Activated CD4-positive, CD25-positive, alpha-beta regulatory T cell treated with anti-CD3 and anti-CD28 coated beads, Interleukin-2, amount 50 U/mL, for 24 hours (primary cell): ENCODE data around the gene ROBO2.

Experiments
- ATAC-seq, 2 donors: fragments of 150-1000 bp; cut with Tn5 transposase; one replicate each; pipeline ENCODE4 v1.10.0; 2021; ENCODE audit warnings: mild to moderate bottlenecking in 1 of 2, moderate library complexity in 1 of 2

ROBO2 gene

DNA sequence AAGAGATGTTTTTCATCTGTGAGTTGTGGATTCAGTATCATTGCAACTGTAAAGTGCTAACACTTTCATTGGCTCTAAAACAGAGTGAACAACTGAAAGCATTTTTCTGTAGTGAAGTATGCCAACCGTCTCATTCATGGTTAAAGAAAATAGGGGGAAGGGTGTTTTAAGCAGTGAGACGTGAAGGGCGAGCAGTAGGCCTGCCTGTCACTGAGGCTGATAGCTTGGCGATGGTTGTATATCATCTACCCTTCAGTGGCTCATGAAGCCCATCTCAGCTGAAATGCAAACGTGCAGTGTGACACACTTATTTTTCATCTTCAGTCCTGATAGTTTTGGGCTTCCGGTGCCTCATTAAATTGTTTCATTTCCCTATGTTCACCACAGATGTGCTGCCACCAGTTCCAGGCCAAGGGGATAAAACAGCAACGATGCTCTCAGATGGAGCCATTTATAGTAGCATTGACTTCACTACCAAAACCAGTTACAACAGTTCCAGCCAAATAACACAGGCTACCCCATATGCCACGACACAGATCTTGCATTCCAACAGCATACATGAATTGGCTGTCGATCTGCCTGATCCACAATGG, 562.0 kb downstream of the ROBO2 start:
- ATAC-seq, result no peak

DNA sequence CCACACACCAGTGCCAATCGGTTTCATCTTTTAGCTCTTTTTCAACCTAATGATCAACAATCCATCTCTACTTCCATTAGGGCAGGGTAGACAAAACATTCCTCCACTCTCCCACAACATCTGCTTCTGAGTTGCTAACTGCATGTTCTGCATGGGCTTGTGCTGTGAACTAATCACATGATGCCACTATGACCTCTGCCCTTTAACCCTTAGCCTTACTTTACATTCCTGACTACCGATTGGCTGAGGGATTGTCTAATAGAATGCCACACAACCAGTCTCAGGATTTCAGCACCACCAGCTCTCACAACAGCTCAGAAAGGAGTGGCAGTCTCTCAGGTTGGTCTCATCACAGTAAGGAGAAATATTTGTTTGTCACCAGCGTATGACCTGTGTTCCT, 562.8 kb downstream of the ROBO2 start:
- no peak for ATAC-seq

DNA sequence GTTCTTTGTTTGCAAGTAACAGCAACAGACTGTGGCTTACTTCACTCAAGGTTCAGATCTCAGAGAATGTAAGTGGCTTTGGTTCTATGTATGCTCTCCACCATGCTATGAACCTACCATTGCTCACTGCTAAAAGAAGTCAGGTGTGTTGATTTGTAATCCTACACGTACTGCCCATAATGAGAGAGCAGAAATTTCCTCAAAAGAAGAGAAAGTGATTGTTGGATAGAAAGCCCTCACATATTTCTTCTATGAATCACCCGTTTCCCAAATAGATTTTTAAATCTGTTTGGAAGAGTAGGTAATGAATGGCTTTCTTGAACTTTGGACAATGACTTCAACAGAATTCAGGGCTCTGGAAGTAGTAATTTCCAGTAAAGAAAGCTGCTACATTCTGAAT, 565.4 kb downstream of the ROBO2 start:
- ATAC-seq, result no peak

DNA sequence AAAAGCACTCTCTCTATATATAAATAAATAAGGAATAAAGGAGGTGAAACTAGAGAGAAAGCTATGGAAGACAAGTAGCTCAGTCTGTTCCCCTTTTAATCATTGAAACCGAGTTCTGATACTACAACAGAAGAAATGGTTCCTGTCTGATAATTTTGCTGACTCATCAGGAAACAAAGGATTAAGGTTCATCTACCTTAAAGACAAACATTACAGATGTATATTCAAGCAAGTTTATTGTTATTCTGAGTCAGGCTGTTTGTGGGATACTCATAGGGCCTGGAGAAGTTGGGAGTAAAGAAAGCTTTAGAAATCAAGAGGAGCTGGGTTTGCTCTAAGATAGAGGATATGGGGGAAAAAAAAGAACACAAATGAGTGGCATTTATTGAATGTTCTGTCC, 566.0 kb downstream of the ROBO2 start:
- no peak for ATAC-seq

DNA sequence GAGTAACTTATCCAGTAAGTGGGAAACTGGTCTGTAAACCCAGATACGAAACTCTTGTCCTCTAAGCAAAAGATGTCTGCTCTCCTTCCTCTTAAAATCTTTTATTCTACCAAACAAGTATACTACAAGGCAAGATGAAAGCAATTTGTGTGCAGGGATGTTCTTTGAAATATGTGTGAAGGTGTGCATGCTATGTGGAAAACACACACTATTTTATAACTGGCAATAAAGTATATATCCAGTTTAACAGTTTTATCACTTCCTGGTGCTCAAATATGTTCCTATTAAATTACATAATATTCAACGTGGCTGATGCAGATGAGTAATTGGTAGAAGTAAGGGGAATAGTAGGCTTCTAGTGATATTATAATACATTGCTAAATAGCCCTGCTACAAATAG, 566.5 kb downstream of the ROBO2 start:
- no peak for ATAC-seq

DNA sequence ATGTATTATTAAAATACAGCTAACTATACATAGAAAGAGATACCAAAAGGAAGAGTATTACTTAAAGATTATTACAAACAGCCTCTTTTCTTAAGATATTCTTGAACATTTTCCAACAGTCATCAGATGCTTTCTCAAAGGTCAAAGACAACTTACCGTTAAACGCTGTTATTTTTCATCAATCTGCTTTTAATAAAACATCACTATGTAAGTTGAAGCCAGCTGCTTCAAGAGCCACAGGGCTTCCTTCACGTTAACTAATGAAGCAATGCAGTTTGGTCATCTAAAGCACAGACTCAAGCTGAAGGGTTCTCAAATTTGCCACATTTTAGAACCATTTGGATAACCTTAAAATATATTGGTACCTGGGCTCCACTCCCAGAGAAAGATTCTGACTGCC, 578.8 kb downstream of the ROBO2 start:
- ATAC-seq, result no peak

DNA sequence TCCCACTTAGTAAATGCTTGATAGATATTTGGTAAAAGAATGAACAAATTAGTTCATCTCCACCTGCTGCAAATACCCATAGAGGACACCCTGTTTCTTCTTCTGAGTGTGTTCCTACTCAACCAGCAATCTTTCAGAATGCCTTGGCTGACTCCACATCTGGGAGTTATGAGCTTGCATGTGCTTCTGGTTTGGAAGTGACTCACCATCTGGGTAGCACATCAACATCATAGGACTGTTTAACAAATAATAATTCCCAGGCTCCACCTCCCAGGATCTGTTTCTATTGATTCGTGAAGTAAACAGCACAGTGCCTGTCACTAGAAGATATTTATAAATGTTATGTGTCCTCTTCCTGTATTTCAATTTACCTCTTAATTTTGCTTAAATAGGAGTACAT, 580.1 kb downstream of the ROBO2 start:
- ATAC-seq, result no peak

DNA sequence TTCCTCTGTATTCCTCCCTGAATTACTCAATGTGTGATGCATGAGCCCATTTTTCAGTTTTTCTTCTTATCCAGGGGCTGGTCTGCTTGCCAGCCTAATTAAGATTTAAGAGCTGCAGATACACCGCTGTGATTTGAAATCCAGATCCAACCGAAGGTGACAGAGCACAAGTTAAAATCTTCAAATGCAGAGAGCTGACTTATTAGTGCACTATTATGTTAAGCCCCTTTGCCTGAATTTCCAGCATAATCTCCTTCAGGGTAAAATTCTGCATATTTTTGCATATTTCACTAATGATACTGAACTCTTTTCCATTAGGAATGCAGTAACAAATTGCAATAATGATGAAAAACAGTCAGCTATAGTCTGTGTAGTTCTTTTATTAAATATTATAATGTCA, 583.6 kb downstream of the ROBO2 start:
- no peak for ATAC-seq

DNA sequence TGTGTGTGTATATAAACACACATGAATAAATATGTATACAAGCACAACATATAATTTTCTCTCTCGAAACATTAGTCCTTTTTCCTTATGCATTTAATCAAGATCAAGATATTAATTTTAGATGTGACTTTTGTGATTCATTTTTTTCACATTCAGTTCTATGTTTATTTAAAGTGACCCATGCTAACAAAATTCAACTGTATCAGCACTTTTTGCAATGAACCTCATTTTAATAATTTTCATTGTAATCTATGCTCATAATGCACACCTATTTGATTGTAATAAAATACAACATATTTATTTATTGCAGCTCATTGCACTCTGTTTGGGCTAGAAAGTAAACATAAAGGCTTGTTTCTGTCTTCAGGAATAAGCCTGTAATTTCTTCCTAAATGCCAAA, 586.3 kb downstream of the ROBO2 start:
- no peak for ATAC-seq

DNA sequence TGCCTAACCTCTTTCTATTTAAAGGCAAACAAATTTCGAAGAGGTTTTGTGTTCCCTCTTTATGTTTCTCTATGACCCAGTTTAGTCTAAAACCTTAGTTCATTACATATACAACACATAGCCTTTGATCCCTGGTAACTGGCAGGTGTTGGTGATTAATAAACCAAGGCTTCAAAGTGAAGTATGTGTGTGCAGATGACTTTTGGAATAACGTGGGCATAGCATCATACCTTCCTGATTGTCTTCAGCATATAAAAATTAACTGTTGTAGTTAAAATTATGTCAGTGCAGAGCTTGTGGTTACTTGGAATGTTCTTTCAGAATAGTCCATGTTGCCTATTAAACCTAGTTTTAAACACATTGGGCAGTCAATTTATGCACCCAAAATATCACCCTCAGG, 608.3 kb downstream of the ROBO2 start:
- no peak for ATAC-seq

DNA sequence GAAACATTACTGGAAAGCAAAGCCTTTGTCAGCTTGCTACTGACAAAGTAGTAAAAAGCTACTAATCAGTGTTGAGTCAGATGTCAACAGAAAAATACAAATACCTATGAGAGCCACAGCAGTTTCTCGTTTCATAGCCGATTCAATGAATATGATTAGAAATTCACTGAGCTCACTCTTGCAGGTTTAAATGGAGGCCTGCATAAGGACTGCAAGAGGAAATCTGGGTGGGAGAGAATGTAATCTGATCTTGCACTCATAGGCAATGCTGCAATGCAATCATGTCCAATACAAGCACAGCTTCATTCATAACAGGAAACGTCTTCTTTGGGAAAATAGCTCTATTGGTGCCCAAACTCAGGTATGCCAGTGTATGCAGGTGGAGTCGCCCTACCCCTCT, 608.8 kb downstream of the ROBO2 start:
- ATAC-seq, result no peak

DNA sequence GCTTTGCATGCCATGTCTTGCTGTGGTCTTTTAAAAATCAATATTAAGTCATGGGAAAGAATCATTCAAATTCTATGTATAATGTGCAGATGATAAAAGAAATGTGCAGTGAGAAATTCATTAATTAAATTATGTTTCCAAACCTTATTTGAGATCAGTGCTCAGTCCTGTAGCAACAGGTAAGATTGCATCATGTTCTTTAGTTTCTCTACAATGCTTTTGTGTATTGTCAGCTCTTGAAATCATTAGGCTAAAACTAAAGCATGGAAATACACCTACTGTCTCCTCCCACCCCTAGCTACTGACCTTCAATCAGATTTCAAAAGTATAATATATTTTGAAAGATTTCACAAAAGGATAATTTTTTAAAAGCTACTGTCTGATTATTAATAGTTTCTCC, 612.7 kb downstream of the ROBO2 start:
- ATAC-seq, result no peak

DNA sequence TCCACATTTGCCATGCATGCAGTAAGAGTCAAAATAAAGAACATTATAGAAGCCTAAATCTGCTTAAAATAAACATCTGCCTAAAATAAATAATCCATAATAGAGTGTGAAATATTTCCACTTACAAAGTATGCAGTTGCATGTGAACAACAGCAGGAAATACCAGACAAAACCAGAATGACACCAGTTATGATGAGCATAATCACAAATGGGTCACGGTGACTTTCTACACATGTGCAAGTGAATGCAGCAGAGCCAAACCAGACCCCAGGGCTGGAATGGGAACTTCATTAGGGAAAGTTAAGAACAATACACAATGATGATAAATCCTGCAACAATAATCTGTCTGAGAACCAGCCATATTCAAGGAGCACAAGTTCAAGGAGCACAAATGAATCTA, 615.5 kb downstream of the ROBO2 start:
- no peak for ATAC-seq

DNA sequence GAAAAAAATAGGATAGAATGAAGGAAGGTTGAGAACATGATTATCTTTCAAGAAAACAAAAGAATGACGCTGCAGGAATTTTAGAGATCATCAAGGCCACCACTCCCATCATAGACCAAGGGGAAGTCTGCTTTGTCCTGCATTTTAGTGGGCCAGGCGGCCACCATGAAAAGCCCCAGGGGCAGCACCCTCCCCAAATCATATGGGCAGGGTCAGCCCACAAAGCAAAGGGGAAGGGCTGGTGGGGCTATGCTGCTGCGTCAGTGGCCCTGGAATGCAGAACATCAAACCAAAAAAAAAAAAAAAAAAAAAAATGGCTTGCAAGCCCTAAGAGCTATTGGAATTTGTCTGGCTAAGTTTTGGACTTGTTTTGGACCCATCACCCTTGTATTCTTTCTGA, 620.8 kb downstream of the ROBO2 start:
- no peak for ATAC-seq

DNA sequence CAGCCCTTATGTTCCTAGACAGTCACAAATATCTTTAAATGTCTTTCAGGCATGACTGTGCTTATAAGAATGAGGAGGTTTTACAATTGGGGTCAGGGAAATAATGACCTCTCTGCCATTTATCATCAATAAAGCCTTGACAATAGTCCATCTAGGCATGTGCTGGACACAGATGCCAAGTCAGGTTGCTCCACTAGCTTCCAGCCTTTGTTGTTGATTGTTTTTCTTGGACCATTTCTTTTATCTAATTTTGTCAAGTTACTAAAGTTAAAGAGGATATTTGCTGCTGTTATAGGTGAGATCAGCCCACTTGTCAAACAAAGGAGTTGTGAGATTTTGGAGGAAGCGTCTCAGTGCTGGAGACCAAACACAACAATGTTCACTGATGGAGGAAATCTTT, 628.0 kb downstream of the ROBO2 start:
- ATAC-seq, result no peak

DNA sequence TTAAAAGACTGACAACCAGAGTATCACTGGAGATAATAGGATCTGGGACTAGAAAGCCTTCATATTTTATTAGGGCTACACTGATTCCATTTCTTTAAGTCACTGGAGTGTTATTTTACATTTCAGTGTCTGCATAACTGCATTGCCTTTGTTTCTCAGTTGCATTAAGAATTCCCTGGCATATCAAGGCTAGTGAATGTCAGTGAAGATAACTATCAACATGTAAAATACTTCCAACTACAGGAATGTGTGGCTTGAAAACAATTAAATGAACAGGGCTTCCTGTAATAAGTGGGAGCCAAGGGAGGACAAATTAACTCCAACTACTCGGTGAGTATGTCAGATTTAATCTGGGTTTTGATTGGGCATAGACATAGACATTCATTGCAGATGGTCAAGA, 628.5 kb downstream of the ROBO2 start:
- ATAC-seq, result no peak

DNA sequence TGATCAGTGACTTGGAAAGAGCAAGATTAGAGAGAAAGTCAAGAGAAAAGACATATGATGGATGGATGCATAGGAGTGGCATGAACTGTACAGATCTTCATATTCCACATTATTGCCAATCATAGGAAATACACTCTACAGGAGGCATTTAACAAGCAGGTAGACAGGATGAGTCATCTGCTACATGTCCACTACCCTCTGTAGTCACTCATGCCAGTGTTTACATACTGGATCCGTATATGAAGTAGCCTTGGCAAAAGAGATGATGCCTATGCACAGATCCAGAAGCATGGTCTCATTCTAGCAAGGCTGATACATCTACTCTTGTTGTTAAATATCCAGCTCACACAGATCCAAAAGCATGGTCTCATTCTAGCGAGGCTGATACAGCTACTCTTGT, 632.1 kb downstream of the ROBO2 start:
- no peak for ATAC-seq

DNA sequence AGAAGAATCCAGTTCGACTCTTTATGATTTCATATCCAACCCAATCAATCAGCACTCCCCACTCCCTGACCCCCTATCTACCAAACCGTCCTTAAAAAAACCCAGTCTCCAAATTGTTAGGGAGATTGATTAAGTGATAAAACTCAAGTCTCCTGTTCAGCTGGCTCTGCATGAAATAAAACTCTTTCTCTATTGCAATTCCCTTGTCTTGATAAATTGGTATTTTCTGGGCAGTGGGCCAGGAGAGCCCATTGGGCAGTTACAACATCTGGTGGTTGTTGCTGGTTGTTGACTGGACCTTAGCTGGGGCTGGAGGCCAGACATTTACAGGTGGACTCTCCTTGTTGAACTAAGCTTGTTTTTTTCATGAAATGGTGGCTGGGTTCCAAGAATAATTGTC, 642.3 kb downstream of the ROBO2 start:
- ATAC-seq, result no peak

DNA sequence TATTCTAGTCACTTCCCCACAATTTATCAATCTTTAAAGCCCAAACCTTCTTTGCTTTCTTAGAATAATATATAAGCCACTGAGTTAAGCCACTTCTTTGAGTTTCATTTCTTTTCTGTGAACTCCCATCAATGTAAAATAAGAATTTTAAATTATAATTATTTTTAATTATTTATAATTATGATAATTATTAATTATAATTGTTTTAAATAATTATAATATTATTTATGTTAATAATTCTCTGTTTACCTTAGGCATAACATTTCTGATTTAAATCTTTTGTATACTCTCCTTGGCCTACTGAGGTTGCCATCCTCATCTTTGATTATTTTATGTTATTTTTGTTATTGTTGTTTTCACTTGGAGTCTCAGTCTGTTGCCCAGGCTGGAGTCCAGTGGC, 644.2 kb downstream of the ROBO2 start:
- no peak for ATAC-seq

DNA sequence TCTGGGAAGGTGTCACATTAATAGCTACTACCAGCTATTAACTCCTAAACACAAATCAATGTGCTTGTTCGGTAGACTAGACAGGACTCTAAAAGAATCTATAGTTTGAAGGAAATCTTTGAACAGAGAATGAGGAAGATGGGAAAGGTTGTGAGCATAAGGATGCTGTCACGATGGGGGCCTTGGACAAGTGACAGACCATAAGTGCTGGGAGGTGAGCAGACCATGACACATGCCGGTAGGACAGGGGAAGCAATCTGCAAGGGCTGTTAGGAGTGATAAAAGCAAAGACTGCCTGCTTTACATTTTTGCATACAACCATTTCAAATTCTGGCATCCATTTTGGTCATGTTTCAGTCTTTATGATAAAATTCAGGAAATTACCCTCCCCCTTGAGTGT, 645.8 kb downstream of the ROBO2 start:
- ATAC-seq, result no peak

DNA sequence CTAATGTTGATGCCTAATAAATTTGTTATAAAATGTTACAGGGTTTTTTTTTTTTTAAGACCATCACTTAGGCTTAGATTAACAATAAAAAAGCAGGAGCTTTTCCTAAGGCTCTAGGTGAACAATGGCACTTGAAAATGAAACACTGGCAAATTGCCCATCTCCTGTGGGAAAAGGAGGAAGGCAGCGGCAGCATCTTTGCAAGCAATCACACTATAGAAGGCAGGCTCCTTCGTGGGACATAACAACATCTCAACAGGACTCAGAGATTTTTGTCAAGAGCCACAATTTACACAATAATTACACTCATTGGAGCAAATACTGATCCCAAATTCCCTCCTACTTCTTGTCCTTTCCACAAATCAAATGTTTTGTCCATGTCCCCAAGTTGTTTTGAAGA, 646.7 kb downstream of the ROBO2 start:
- no peak for ATAC-seq

DNA sequence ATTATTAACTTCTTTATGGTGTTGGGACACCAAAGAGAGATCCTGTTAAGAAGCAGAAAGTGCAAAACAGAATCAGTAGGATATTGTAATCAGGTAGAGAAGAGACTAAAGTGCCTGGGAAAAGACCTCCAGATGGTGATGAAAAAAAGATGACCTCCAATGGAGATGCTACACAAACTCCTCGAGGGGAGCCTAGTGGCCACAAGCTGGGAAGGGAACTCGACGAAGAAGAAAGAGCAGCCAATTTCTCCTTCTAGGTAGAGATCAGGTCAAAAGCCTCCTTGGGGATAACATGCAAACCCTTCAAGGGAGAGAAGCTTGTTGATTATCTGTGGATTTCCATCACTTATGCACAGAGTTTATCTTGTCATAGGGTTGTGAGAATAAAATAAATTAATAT, 647.6 kb downstream of the ROBO2 start:
- no peak for ATAC-seq

DNA sequence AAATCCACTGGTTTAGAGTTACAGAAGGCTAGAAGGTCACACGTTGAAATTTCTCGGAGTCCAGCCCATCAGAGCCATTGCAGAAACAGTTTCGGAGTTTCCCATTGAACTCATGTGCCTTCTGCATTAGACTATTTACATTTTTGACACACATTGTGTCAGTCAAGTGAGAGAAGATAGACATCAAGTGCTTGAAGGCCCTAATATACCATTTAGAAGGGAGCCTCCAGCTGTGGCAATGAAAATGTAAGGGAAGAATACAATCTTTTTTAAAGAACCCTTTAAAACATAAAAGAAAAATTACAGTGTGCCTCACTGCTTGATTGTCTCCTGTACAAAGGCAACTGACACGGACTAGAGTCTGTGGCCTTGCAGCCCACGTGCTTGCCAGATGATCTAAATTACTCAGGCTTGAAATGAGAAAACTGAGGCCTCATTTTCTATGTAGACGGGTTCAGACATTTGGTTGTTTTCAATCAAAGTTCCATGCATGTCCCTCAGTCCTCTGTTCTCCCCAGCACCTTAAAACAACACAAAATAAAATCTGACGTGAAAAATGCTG, 650.5 kb downstream of the ROBO2 start:
- no peak for ATAC-seq

DNA sequence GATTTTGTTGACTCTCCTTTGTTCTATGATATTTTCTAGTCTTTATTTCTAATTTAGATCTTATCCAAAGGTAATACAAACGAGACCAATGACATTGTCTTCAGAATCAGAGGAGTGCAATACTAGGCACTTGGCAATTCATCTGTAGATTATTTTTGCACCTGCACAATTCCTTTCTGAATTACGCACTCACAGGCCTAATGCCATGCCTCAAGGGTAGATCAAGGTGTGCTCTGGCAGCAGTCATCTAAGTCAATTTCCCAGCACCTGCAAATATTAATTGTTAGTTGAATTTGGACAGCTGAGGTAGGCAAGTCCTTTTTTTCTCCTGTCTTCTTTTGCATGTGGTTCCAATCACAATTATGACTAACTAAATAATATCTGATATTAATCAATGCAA, 653.2 kb downstream of the ROBO2 start:
- no peak for ATAC-seq

DNA sequence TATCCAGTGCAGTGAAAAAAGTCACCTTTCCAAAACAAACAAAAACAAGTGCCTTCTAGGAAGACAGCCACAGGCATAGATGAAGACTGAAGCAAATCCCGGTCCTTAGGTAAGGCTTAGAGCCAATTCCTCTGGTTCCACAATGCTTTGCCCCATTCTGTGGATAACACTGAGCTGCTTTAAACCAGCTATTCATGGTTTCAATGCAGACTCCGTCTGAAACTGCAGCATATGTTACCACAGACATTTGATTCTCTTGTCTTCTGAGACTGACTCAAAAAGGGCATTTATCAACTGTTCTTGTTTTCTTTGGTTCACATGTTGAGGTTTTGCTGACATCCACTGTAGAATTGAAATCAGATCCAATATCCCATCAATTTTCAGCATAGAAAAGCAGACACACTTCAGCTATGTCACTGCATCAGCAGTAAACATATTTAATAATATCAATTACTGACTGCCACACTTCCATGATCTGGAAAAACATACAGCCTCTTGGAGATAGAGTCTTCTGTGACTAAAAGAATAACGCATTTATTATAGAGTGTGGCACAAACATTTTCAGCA, 659.3 kb downstream of the ROBO2 start:
- no peak for ATAC-seq
